Astrocyte of the spinal cord (primary cell): ENCODE results near the gene SLC41A1.

Experiments used
- DNase-seq: peaks from one replicate; pipeline ENCODE4 v3.0.0; 2011; ENCODE audit warnings: low read depth, low spot score
- H3K4me3 ChIP-seq: 2 replicates; pipeline ENCODE4 v1.5.1; 2011; ENCODE audit warnings: low read depth, mild to moderate bottlenecking, low read length, moderate library complexity
- CTCF ChIP-seq: IDR thresholded peaks from 2 replicates; pipeline ENCODE4 v1.5.1; 2012; ENCODE audit warnings: low read depth, mild to moderate bottlenecking, low read length, inconsistent platforms
- in situ Hi-C: cut with HindIII; loops from 2 replicates; pipeline ENCODE4 v1.10.0; 2017; ENCODE audit warnings: low sequenced_read_pairs

SLC41A1 gene

GRCh38 chr1:205809942-205810345 lies 3.1 kb downstream of the SLC41A1 start:
- TF ChIP-seq CTCF = no peak
- H3K4me3 ChIP-seq = no peak overlapping the region
- in situ Hi-C loops = no loop called here
- no peak for DNase-seq

GRCh38 chr1:205809469-205809868 lies 3.5 kb downstream of the SLC41A1 start:
- in situ Hi-C loops = no loop called here
- no peak for TF ChIP-seq CTCF
- H3K4me3 ChIP-seq = no peak overlapping the region
- no peak for DNase-seq

DNA sequence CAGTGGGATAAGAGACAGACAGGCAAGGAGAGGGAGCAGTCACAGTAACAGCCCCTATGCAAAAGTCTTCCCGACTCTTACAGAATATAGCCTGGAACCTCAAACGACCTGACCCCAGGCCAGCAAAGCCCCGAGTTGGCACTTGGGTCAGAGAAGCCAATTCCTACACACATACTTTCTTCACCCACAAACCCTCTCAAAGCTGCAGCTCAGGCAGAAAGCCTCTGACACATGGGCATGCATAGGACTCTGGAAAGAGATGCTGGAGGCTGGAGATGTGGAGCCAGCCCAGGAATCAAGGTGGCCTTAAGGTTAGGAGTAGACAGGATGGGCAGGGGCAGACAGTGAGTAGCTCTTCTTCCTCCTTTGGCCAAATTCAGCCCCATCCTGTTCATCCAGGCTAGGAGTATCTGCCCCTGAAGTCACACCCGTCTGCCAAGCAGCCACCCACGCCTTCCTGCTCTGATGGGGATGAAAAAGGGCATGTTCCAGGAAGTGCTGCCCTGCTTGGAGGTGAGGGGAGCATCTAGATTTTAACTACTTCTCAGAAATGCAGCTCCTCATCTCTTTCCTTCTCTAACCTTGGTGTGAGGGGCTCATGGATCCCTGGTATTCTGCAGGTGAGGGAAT lies 7.8 kb downstream of the SLC41A1 start:
- DNase-seq = no peak
- no peak overlapping the region for H3K4me3 ChIP-seq
- in situ Hi-C loops = no loop called here
- no peak for TF ChIP-seq CTCF

- no peak for TF ChIP-seq CTCF
- no peak for DNase-seq
- H3K4me3 ChIP-seq = no peak overlapping the region
- in situ Hi-C loops = no loop called here
Measured at GRCh38 chr1:205804605-205805004, 8.4 kb downstream of the SLC41A1 start.

DNA sequence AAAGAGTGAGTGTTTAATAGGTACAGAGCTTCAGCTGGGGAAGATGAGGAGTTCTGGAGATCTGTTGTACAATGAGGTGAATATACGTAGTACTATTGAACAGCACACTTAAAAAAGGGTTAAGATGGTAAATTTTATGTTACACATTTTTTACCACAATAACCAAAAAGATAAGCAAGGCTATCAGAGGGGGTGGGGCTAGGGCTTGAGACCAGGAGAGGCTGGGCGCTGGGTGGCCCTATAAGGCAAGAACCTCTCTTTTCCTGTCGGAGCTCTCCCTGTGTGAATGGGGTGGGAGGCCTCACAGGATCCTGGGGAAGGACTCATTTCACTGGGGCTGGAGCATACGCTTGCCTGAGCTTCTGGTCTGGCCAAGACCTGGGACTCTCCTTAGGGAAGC lies 9.0 kb downstream of the SLC41A1 start:
- H3K4me3 ChIP-seq = no peak overlapping the region
- in situ Hi-C loops = no loop called here
- no peak for TF ChIP-seq CTCF
- DNase-seq = no peak

DNA sequence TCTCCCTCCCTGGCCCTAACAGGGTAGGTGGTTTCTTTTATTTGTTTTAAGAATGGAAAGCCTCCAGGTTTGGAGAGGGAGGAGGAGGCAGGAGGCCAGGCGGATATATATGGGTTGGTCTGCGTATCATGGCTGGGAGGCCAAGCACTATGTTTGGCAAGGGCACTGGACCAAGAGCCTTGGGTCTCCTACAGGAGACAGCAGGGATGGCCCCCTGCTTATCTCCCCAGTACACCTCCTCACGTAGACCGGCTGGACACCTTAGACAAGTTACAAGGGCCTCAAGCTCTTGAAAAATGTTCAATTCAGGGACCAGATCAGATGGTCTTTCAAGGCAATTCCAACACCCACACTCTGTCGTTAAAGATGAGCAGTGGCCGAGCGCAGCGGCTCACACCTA lies 10.9 kb downstream of the SLC41A1 start:
- DNase-seq = no peak
- in situ Hi-C loops = no loop called here
- no peak for TF ChIP-seq CTCF
- no peak overlapping the region for H3K4me3 ChIP-seq
